SH-SY5Y (cell line): ENCODE measurements around the gene GUSB.

Experiments used
- GATA2 ChIP-seq: IDR thresholded peaks from 2 replicates; pipeline ENCODE4 v1.6.1; 2011; ENCODE audit warnings: mild to moderate bottlenecking, low read depth, low read length
- GATA3 ChIP-seq: IDR thresholded peaks from 2 replicates; pipeline ENCODE4 v1.6.1; 2011; ENCODE audit warnings: low read depth, mild to moderate bottlenecking, low read length, moderate library complexity

GRCh38 chr7:65912237-65912636, 69.8 kb downstream of the GUSB start:
- TF ChIP-seq GATA2, result no peak
- TF ChIP-seq GATA3, result no peak
